GM21526 (cell line): ENCODE results near the gene CTSA.
"Not testable (repeated sequence)": the region's sequence is repeated elsewhere in the genome, so short reads cannot be mapped to it uniquely, and the experiment has no call there.

Experiments used
- ATAC-seq: cut with Tn5 transposase; IDR thresholded peaks from one replicate; pipeline ENCODE4 v1.9.1; 2021; ENCODE audit warnings: moderate library complexity; ENCODE audit not compliant: unreplicated experiment, low FRiP score

Gene CTSA

DNA sequence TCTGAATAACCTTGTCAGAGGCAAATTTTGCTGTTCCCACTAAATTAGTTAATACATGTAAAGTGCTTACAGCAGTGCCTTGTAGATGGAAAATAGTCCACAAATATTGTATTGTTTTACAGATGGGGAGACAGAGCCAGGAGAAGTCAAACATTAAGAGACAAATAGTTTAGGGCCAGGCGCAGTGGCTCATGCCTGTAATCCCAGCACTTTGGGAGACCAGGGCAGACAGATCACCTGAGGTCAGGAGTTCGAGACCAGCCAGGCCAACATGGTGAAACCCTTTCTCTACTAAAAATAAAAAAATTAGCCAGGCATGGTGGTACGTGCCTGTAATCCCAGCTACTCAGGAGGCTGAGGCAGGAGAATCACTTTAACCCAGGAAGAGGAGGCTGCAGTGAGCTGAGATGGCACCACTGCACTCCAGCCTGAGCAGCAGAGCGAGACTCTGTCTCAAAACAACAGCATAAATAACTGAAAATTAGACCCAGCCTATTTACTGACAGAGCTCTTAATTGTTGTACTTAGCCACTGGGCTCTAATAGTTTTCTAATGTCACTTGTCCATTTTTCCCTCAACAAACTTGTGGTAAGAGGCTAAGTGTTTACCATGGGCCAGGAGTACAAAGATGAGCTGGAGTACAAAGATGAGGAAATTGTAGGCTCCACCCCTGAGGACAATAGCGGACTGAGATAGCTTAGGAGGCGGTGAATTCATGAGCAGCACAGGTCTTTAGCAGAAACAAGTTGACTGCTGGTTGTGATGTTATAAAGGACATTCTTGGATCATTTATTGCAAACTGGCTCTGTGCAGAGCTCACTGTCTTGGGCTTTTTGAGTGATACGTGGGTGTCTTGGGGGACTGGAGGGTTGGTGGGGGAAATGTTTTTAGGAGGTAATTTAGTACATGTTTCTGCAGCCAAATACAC, 27.3 kb upstream of the CTSA start:
- no peak for ATAC-seq

DNA sequence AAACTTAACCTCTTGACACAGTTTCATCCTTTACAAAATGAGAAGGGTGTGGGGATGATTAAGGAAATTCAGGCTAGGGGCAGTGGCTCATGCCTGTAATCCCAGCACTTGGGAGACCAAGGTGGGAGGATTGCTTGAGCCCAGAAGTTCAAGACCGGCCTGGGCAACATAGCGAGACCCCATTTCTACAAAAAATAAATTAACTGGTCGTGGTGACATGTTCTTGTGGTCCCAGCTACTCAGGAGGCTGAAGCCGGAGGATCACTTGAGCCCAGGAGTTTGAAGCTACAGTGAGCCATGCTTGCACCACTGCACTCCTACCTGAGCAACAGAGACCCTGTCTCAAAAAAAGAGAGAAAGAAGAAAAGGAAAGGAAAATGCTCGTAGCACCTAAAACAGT, 24.7 kb upstream of the CTSA start:
- no peak for ATAC-seq

- no peak for ATAC-seq
Observed at GRCh38 chr20:45867136-45867818, 23.9 kb upstream of the CTSA start.

- ATAC-seq = no peak
Observed at GRCh38 chr20:45867819-45868176, 23.3 kb upstream of the CTSA start.

DNA sequence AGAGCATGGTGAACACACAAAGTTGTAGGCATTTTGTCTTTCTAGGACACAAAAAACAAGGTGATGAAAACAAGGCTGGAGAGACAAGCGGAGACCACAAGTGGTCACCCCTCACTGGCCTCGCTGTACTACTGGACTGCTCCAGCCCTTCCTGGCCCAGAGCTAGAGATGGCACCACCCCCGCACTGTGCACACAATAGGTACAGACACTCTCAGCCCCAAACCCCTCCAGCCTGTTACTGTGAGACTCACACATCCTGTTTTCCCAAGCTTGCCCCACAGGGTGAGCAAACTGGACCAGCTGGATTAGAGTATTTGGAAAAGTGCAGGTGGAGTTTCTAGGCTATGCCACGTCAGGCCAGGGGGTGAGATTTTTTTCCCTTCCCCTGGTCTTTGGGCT, 18.5 kb upstream of the CTSA start:
- no peak for ATAC-seq

GRCh38 chr20:45873409-45874103, 17.6 kb upstream of the CTSA start:
- no peak for ATAC-seq

- not testable (repeated sequence) for ATAC-seq
Observed at GRCh38 chr20:45874104-45874481, 17.0 kb upstream of the CTSA start.

DNA sequence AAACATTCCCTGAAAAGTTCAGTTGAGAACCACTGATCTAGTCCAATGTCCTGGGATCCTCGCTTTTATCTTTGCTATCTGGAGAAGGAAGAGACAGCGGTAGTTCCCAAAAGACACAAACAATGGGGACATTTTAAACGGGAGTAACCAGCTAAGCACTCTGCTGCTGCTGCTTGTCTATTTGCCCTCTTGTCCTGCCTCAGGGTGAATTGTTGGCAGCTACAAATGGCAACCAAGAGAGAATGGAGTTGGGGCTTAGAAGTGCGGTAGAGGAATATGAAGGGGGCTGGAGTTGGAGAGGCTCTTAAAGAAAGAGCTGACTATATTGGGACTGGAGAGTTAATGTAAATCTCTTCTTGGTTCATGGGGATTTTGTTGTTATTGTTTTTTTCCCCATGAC, 16.6 kb upstream of the CTSA start:
- no peak for ATAC-seq

- no peak for ATAC-seq
Observed at GRCh38 chr20:45878076-45878761, 12.9 kb upstream of the CTSA start.

DNA sequence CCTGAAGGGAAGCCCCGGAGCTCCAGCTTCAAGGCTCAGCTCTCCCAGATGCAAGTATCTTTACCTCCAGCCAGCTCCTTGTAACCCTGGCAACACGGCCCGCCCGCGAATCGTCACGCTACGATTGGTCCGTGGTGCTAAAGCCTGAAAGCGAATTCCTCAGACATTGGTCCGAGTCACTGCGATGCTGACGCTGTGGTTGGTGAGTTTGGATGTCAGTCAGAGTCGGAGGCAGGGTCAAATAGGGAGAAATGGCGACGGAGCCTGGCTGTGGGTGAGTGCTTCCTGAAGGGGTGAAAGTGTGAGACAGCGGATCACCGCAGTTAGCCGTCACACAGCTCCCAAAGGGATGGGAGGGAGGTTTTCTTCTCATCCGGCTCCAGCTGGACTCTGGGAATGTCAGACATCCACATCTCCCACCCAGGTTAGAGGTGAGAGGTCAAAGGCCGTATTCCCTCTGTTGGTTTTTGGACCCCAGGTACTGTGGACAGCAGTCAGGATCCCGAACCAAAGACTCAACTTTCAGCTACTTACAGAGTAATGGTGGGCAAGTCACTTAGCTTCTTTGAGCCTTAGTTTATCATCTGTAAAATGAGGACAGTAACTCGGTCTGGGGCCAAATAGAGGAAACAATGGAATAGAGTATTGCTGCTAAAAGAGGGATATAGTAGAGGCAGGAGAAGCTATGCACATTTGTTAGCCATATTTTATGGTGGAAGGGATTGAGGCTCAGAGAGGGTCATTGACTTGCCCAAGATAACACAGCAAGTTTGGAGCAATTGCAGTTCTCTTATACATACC, 9.9 kb upstream of the CTSA start, which contains the start of gene ZSWIM1:
TSS of gene ZSWIM1 (plus strand) at position 240 of the 801 bp plus-strand sequence. CDS start 1,366 bp downstream, outside the sequence.
- peak; percentile 95 for ATAC-seq

- ATAC-seq = no peak
Observed at GRCh38 chr20:45882469-45883099, 8.6 kb upstream of the CTSA start.

- no peak for ATAC-seq
Observed at GRCh38 chr20:45883100-45883469, 8.1 kb upstream of the CTSA start.

- no peak for ATAC-seq
Observed at GRCh38 chr20:45886590-45887345, 4.4 kb upstream of the CTSA start.

DNA sequence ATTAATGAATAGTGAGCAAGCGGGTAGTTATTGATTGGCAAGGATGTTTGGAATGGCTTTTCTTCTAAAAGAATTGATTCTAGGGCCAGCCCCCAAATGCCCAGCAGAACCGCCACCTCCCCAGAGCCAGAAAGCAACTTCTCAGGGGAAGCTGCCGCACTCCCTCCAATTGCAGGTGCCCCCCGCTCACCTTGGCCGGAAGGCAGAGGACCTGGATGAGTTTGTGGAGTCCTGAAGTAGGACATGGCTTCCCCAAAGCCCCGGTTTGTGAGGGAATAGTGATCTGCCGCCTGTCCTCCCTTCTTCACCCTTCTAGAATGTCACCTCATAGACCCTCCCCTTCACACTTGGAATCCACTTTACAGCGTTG, 3.8 kb upstream of the CTSA start, which contains the start of gene SPATA25:
TSS of gene SPATA25 (minus strand) at position 277 of the 370 bp plus-strand sequence. CDS start at position 245, 32 bp downstream.
- no peak for ATAC-seq

DNA sequence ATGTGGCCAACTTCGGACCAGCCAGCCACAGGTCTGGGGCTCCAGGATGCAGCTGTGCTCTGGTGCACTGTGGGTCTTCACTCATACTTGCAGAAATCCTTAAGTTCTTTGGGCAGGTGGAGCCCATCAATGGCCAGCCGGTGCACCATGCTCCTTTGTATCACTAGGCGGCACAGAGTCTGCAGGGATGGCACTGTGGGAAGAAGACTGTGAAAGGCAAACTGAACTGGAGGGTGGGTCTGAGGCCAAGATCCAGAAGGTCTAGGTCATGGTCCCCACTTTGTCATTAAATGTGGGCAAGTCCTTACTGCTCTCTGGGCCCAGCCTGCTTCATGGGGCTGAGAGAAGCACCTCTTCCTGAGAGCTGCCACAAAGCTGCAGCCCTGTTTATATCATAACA, 2.5 kb upstream of the CTSA start:
- ATAC-seq = no peak

GRCh38 chr20:45890077-45890984, 804 bp upstream of the CTSA start:
- no peak for ATAC-seq

DNA sequence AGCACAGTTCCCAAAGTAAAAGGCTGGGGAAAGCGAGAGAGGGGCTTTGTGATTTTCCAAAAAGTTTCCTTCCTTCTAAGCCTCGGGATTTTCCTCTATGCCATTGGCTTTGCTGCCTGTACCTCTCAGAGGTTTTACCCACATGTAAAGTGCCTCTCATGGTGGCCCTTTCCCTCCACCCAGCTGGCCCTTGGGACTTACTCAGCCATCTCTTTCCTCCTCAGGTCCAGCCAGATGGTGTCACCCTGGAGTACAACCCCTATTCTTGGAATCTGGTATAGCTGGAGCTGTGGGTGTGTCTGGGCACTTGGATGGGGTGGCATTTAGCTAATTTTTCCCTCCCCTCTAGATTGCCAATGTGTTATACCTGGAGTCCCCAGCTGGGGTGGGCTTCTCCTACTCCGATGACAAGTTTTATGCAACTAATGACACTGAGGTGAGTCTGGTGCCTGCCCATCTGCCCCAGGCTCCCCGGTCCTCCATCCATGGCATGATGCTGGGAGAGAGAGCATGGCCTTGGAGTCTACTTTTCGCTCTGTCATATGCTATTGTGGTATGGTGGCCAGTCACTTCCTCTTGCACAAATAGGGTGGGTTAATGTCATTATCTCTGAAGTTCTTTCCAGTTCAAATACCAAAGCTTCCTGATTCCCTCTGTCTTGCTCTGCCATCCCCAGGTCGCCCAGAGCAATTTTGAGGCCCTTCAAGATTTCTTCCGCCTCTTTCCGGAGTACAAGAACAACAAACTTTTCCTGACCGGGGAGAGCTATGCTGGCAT, 1.1 kb downstream of the CTSA start:
- ATAC-seq = no peak
